ENCODE measurements around the gene SH3GLB2.

SH3GLB2 gene

GRCh38 chr9:129052592-129052991 lies 24.5 kb upstream of the SH3GLB2 start:
- no peaks in the 10 kb centered on the region for H3K27me3 ChIP-seq (ENCODE audit: insufficient read depth, poor library complexity, severe bottlenecking)
- H3K27ac ChIP-seq (replicated peaks) = no peak overlapping the region
- H3K4me3 ChIP-seq (replicated peaks; ENCODE audit: insufficient read depth, low read length) = no peak overlapping the region
- TF ChIP-seq GABPA (IDR thresholded peaks at IDR 0.05; ENCODE audit: low read depth) (no peak), REST (IDR thresholded peaks at IDR 0.05; ENCODE audit: insufficient replicate concordance, low read depth) (no peak)
- no peak for DNase-seq (ENCODE audit: low read depth in 1 of 2, low spot score in 1 of 2)

GRCh38 chr9:129042016-129042415 lies 13.9 kb upstream of the SH3GLB2 start:
- TF ChIP-seq CTCF (IDR thresholded peaks at IDR 0.05; ENCODE audit: insufficient read depth, low read length) (no peak), REST (IDR thresholded peaks at IDR 0.05; ENCODE audit: insufficient replicate concordance, low read depth) (no peak), POLR2AphosphoS5 (IDR thresholded peaks at IDR 0.05; ENCODE audit: low read depth) (no peak), GABPA (IDR thresholded peaks at IDR 0.05; ENCODE audit: low read depth) (no peak)
- no peaks in the 10 kb centered on the region for H3K27me3 ChIP-seq (ENCODE audit: insufficient read depth, poor library complexity, severe bottlenecking)
- no peak overlapping the region for H3K27ac ChIP-seq (replicated peaks)
- no peak for DNase-seq (ENCODE audit: low read depth in 1 of 2, low spot score in 1 of 2)
- H3K4me3 ChIP-seq (replicated peaks; ENCODE audit: insufficient read depth, low read length) = no peak overlapping the region

GRCh38 chr9:129040113-129040643 lies 12.0 kb upstream of the SH3GLB2 start:
- no peak for DNase-seq (ENCODE audit: low read depth in 1 of 2, low spot score in 1 of 2)
- H3K27ac ChIP-seq (replicated peaks) = no peak overlapping the region
- H3K4me3 ChIP-seq (replicated peaks; ENCODE audit: insufficient read depth, low read length) = no peak overlapping the region
- TF ChIP-seq GABPA (IDR thresholded peaks at IDR 0.05; ENCODE audit: low read depth) = no peak
- H3K27me3 ChIP-seq (ENCODE audit: insufficient read depth, poor library complexity, severe bottlenecking) = no peaks in the 10 kb centered on the region

- TF ChIP-seq CTCF (IDR thresholded peaks at IDR 0.05; ENCODE audit: insufficient read depth, low read length) (no peak), REST (IDR thresholded peaks at IDR 0.05; ENCODE audit: insufficient replicate concordance, low read depth) (no peak), GABPA (IDR thresholded peaks at IDR 0.05; ENCODE audit: low read depth) (no peak), SPI1 (IDR thresholded peaks at IDR 0.05; ENCODE audit: borderline replicate concordance, low read depth) (no peak), POLR2AphosphoS5 (IDR thresholded peaks at IDR 0.05; ENCODE audit: low read depth) (no peak)
Measured at GRCh38 chr9:129038109-129038852, 10.2 kb upstream of the SH3GLB2 start.

More at GRCh38 chr9:129038109-129038852, 10.2 kb upstream of the SH3GLB2 start:
- H3K4me3 ChIP-seq (replicated peaks; ENCODE audit: insufficient read depth, low read length) = no peak overlapping the region
- no peak overlapping the region for H3K27ac ChIP-seq (replicated peaks)
- no peak for DNase-seq (ENCODE audit: low read depth in 1 of 2, low spot score in 1 of 2)
- no peaks in the 10 kb centered on the region for H3K27me3 ChIP-seq (ENCODE audit: insufficient read depth, poor library complexity, severe bottlenecking)

All from HL-60 (cell line).